Aorta (tissue), 5 donors: ENCODE data around the gene MOB3C. TPM values are rescaled to one million over a fixed set of nuclear protein-coding genes. Genes with fewer than 3 reads are reported as not detected.

Experiments
- ATAC-seq: fragments of 200-7000 bp; cut with Tn5 transposase; one replicate; pipeline ENCODE4 v1.9.1; 2022; ENCODE audit warnings: moderate library complexity; ENCODE audit not compliant: low FRiP score
- DNase-seq, 2 donors: peaks; one replicate each; pipeline ENCODE4 v3.0.0-alpha.2; 2020
- H3K27ac ChIP-seq, 2 donors: one replicate each; pipeline ENCODE4 v1.5.1; 2013; ENCODE audit warnings: low read length in 2 of 2, mild to moderate bottlenecking in 2 of 2, moderate library complexity in 2 of 2, control low read depth in 1 of 2, inconsistent platforms in 1 of 2, low read depth in 1 of 2
- H3K27me3 ChIP-seq, 2 donors: one replicate each; pipeline ENCODE4 v1.6.1; 2013; ENCODE audit warnings: control low read depth in 1 of 2, low read length in 1 of 2, mild to moderate bottlenecking in 1 of 2, moderate library complexity in 1 of 2; ENCODE audit not compliant: insufficient read depth in 2 of 2, control insufficient read depth in 1 of 2
- H3K36me3 ChIP-seq, 2 donors: one replicate each; pipeline ENCODE4 v1.6.1; 2013; ENCODE audit warnings: control low read depth in 1 of 2, low read length in 1 of 2, mild to moderate bottlenecking in 1 of 2; ENCODE audit not compliant: insufficient read depth in 2 of 2, control insufficient read depth in 1 of 2
- H3K4me1 ChIP-seq, 2 donors: one replicate each; pipeline ENCODE4 v1.6.1; 2013; ENCODE audit warnings: low read length in 2 of 2, control low read depth in 1 of 2, mild to moderate bottlenecking in 1 of 2, moderate library complexity in 1 of 2; ENCODE audit not compliant: insufficient read depth in 2 of 2, control insufficient read depth in 1 of 2
- H3K4me3 ChIP-seq, 2 donors: one replicate each; pipeline ENCODE4 v1.5.1; 2013; ENCODE audit warnings: low read length in 2 of 2, control low read depth in 1 of 2, mild to moderate bottlenecking in 1 of 2
- H3K9me3 ChIP-seq: one replicate; pipeline ENCODE4 v1.6.1; 2013; ENCODE audit warnings: mild to moderate bottlenecking, low read length; ENCODE audit not compliant: control insufficient read depth
- WGBS, 2 donors: extraction: QIAGEN DNeasy Blood & Tissue Kit; methylation state at CpG; one replicate each; pipeline ENCODE4 v1.1.7; 2013; 5-methylcytosine and 5-hydroxymethylcytosine counted together
- intact Hi-C, 2 donors: fragments of 100-400 bp; cut with DNase I; formaldehyde crosslinking; loops; one replicate each; pipeline versions ENCODE4 v1.14.2 to v1.15.0; 2022
- polyA plus RNA-seq, 2 donors: library from polyadenylated mRNA; stranded (reverse); fragments of 200-250 nt; gene quantifications; one replicate each; pipeline ENCODE4 v1.2.3, GENCODE V29; 2013
- total RNA-seq, 2 donors: library from RNA; stranded (reverse); fragmentation: NEBNext Ultra II Directional; extraction: Animal tissue kit (Norgen Biotek cat#: 25700); gene quantifications; one replicate each; pipeline ENCODE4 v1.2.1, GENCODE V29; 2021
- donor health status: healthy with polysubstance abuse.
- donor health status: Bipolar disorder and iron deficiency.
- donor health status: DM: no; HTN: no; CAD: no.
- donor health status: DM: no; HTN: no; CAD: no.
- donor health status: DM: yes; HTN: yes; CAD: no.

Gene MOB3C
- total and polyA plus RNA-seq, 4 donors, result 14.8 to 31.2 (median 20.5) TPM

DNA sequence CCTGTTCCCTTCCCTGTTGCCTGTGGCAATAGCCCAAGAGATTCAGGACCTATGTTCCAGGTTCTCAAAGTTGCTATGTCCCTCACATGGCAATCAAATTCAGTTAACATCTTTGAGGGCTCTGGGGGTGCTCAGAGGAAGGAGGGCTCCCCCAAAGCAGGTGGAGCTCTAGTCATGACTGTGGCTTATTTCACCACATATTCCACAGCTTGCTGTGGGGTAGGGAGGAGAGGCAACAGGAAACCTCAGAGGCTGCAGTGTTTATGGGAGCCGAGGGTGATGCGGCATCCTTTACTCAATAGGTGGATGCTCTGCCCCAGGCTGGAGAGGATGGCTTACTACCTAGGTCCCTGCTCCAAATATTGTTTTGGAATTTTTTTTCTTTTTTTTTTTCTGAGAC, 11.4 kb downstream of the MOB3C start:
- 88 to 89% methylated on average over 2 of the region's 2 CpGs for WGBS, 2 donors
- Histone ChIP-seq H3K4me3 (no peak overlapping the region), H3K27ac (no peak overlapping the region), H3K36me3 (peaks cover 0 to 5% of the 10 kb centered on the region in 2 donors), H3K4me1 (peaks cover 0 to 2% of the 10 kb centered on the region in 2 donors), H3K27me3 (no peaks in the 10 kb centered on the region), H3K9me3 (no peaks in the 10 kb centered on the region)
- DNase-seq (no peak), ATAC-seq (no peak)
- intact Hi-C loops, result no loop called here

DNA sequence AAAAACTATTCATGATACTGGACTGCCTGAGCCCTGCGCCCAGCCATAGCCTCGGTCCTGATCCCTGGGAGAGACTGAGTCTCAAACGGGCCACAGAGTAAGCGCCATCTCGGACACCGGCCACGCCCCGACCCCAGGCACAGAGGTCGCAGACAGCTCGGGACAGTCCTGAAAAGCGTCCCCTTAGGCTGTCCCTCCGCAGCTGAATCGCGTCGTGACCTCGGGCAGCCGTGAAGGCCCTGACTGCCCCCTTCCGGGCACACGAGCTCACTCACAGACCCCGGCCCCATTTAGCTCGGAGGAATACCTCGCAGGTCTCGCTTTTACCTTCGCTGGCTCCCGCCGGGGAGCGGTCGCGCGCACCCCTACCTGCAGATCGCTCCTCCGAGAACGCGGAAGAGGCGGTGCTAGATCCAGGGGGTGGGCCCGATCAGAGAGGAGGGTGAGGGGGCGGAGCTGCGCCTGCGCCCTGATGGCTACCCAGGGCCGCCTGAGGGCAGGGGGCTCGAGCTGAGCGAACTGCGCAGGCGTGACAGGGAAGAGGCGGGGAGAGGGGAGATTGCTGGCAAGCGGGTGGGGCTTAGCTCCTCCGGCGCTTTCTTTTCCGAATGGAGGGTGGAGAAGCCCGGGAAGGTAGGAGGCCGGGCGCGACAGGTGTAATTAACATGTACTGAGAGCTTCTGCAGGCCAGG, 12.6 kb downstream of the MOB3C start, which contains the start of gene MKNK1:
MKNK1 (minus strand) TSS at position 411 of the 692 bp plus-strand sequence. CDS start 20,941 bp downstream, outside the sequence.
- H3K27me3 ChIP-seq, result no peaks in the 10 kb centered on the region

DNA sequence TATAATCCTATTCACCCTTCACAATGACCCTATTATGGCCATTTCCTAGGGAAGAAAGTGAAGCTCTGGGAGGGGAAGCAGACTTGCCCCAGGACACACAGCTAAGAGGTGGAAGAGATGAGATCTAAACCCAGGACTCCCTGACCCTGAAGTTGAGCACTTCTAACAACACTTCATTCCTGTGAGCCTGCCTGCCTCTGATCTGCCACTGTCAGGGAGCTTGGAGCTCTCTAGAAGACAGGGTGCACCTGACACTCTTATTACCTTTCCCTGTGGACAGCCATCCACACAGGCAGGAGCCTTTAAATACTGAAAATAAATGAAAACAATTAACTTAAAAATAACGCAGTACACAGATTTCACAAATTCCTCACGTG, 13.1 kb downstream of the MOB3C start:
- Histone ChIP-seq H3K4me3 (peak overlapping the region; percentile 48 to 83), H3K36me3 (no peaks in the 10 kb centered on the region), H3K27ac (no peak overlapping the region), H3K4me1 (peaks cover 0 to 2% of the 10 kb centered on the region in 2 donors), H3K9me3 (no peaks in the 10 kb centered on the region), H3K27me3 (no peaks in the 10 kb centered on the region)
- intact Hi-C loops, result loop anchor here in 1 of 2 donors (5.0 kb wide), 1 partner anchor 114 kb away; the partner anchor contains the start of gene EFCAB14
- ATAC-seq (no peak), DNase-seq (no peak)
- 0 to 2% methylated on average over 2 of the region's 2 CpGs for WGBS, 2 donors

More for the DNA sequence above, 12.6 kb downstream of the MOB3C start, which contains the start of gene MKNK1:
- ATAC-seq, result peak; percentile 96
- Histone ChIP-seq H3K27ac (peak within 1 kb of the TSS in 1 of 2 donors; percentile 49), H3K4me1 (peaks cover 0 to 2% of the 10 kb centered on the region in 2 donors), H3K9me3 (no peaks in the 10 kb centered on the region), H3K36me3 (peaks cover 0 to 1% of the 10 kb centered on the region in 2 donors), H3K4me3 (peak within 1 kb of the TSS; percentile 48 to 83)
- intact Hi-C loops, result loop anchor here in 1 of 2 donors (5.0 kb wide), 1 partner anchor 113 kb away; the partner anchor contains the start of gene EFCAB14
- DNase-seq, result peak; percentile 98 to 100
- 1% methylated on average over 53 of the region's 53 CpGs for WGBS, 2 donors

DNA sequence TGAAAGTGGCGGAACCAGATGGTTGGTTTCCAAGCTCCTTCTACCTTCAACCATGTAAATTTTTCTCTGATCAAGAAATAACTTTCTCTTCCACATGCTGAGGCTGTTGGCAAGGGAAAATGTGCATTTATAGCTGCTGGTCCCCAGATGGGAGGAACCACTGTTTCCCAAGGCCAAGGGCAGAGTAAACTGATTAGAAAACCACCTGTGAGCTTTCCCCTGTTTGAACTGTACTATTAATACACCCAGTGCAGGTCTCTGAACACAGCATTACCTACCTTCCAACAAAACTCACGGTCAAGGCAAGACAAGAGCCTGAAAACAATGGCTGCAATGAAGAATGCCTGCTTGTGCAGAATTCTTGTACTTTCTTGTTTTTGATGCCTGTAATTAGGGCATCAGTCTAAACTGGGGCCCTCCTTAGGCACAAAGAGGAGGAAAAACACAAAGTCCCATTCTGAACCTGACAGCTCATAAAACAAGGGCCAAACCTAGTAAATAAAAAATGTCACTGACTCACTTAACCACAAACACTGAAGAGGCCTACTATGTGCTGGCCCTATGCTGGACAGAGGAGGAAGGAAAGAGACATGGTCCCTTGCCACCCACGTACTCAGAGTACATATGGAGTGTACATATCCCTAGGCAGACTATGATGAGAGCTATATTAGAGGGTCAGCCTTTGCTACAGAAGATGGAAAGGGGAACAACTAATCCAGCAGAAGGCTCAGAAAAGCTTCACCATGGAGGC, 15.2 kb downstream of the MOB3C start:
- no peak overlapping the region for H3K4me3 ChIP-seq
- H3K4me1 ChIP-seq, result peaks cover 0 to 2% of the 10 kb centered on the region in 2 donors
- intact Hi-C loops, result loop anchor here in 1 of 2 donors (5.0 kb wide), 1 partner anchor 116 kb away; the partner anchor contains the start of gene EFCAB14
- H3K27me3 ChIP-seq, result no peaks in the 10 kb centered on the region
- no peaks in the 10 kb centered on the region for H3K36me3 ChIP-seq
- no peaks in the 10 kb centered on the region for H3K9me3 ChIP-seq
- WGBS, 2 donors, result 91 to 93% methylated on average over 3 of the region's 3 CpGs
- DNase-seq (no peak), ATAC-seq (no peak)
- H3K27ac ChIP-seq, result no peak overlapping the region

DNA sequence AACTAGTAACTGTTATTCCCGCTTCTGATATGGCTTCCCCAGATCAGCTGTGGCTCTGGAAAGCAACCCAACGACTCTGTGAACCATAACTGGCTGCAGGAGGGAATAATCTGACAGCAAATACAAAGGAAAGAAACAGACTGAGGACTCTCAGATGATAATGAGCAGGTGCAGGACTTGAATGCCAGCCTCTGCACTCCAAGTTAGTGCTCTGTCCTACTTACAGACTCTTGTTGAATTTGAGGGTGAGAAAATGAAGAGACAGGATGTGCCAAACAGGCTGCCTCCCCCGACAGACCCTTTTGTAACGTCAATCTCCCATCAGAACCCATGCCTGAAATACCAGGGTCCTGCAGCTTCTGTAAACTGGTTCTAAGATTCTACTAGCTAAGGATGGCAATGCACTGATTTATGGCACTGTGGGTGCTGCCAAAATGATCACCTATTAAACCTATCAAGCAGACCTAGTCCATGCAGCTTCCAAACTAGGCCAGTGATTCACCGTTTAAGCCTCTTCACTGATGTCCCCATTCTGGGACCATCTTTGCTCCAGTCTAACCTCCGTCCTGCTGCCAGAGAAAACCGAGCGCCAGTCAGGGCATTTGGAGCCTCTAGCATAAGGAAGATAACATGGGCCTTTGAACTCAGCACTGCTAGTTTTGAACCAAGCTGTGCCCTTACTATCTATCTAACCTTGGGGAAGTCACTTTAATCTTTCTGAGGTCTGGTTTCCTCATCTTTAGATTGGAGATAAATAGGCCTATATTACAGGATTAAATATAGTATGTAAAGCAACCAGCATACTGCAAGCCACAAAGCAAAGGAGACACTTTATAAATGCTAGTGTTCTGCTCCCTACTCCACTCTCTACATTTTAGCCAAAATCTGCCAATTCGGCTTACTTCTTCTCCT, 17.3 kb downstream of the MOB3C start:
- peaks cover 0 to 2% of the 10 kb centered on the region in 2 donors for H3K4me1 ChIP-seq
- no peak overlapping the region for H3K27ac ChIP-seq
- no peak for ATAC-seq
- intact Hi-C loops, result no loop called here
- no peak overlapping the region for H3K4me3 ChIP-seq
- no peaks in the 10 kb centered on the region for H3K27me3 ChIP-seq
- WGBS, 2 donors, result 81 to 82% methylated on average over 9 of the region's 9 CpGs
- H3K9me3 ChIP-seq, result no peaks in the 10 kb centered on the region
- no peak for DNase-seq
- H3K36me3 ChIP-seq, result no peaks in the 10 kb centered on the region

DNA sequence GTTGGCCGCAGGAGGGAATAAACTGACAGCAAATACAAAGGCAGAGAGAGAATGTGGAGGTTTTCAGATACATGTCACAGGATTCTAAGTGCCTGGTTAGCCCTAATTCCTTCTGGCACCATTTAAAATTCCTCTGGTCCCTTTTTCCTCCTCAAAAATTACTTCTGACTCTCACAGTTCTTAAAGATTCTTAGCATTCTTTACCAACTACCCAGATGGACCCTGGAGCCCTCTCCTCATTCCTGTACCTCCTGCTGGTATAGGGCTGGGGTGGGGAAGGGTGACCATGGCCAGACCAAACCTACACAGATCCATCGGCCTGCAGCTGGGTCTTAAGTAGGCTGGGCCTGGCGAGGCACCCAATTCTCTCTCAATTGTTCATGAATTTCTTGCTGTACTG, 19.8 kb downstream of the MOB3C start:
- ATAC-seq, result no peak
- intact Hi-C loops, result no loop called here
- no peak for DNase-seq
- H3K9me3 ChIP-seq, result no peaks in the 10 kb centered on the region
- H3K36me3 ChIP-seq, result peaks cover 2 to 8% of the 10 kb centered on the region in 2 donors
- H3K27me3 ChIP-seq, result no peaks in the 10 kb centered on the region
- H3K4me3 ChIP-seq, result no peak overlapping the region
- H3K27ac ChIP-seq, result no peak overlapping the region
- H3K4me1 ChIP-seq, result no peaks in the 10 kb centered on the region
- WGBS, 2 donors, result 87% methylated on average over 3 of the region's 3 CpGs

DNA sequence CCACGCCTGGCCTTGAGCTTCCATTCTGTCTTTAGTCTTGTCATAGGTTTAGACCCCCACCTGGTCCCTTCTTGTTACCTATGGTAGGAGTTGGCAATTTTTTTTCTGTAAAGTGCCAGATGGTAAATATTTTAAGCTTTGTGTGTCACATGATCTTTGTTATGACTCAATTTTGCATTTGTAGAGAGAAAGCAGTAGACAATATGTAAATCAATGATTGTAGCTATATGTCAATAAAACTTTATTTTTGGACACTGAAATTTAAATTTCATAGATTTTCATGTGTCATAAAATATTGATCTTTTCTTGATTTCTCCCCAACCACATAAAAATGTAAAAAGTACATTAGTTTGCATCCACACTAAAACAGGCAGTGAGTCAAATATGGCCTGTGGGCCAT, 20.6 kb downstream of the MOB3C start:
- Histone ChIP-seq H3K27ac (no peak overlapping the region), H3K27me3 (no peaks in the 10 kb centered on the region), H3K36me3 (peaks cover 7 to 8% of the 10 kb centered on the region in 2 donors), H3K9me3 (no peaks in the 10 kb centered on the region), H3K4me1 (no peaks in the 10 kb centered on the region), H3K4me3 (no peak overlapping the region)
- DNase-seq (no peak), ATAC-seq (no peak)
- intact Hi-C loops, result no loop called here
- 97 to 100% methylated on average over 1 of the region's 1 CpG for whole genome bisulfite sequencing, 2 donors

DNA sequence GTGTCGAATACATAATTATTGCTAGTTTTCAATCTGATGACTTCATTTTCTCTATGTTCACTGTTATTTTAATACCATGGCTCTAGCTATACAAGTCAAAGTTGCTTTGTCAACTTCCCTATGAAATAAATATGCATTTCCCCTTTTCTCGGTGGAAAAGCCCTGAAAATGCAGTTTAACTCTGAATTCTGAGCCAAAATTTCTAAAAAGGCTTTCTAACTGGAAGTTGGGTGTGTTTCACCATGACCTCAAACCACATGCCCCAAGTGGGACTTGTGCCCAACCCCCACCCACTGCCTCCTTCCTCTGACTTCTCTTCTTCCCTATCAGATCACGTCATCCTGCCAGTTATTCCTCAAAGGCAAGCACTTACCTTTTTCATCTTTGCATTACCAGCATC, 21.5 kb downstream of the MOB3C start:
- 52 to 56% methylated on average over 3 of the region's 3 CpGs for WGBS, 2 donors
- H3K27ac ChIP-seq, result no peak overlapping the region
- intact Hi-C loops, result no loop called here
- H3K4me1 ChIP-seq, result no peaks in the 10 kb centered on the region
- no peak overlapping the region for H3K4me3 ChIP-seq
- peak; percentile 57 for ATAC-seq
- no peaks in the 10 kb centered on the region for H3K9me3 ChIP-seq
- H3K27me3 ChIP-seq, result no peaks in the 10 kb centered on the region
- H3K36me3 ChIP-seq, result peaks cover 8 to 9% of the 10 kb centered on the region in 2 donors
- DNase-seq, result peak; percentile 83 to 91
